ENCODE data around the gene MLXIP. TPM values are rescaled to one million over a fixed set of nuclear protein-coding genes. Genes with fewer than 3 reads are reported as not detected.

MLXIP gene
- total and polyA plus RNA-seq, 9 of the 15 experiments (the other 6 are each of a cell fraction or from before 2014, with no cell fraction given) = 2.2 to 66.3 (median 18.1) TPM

DNA sequence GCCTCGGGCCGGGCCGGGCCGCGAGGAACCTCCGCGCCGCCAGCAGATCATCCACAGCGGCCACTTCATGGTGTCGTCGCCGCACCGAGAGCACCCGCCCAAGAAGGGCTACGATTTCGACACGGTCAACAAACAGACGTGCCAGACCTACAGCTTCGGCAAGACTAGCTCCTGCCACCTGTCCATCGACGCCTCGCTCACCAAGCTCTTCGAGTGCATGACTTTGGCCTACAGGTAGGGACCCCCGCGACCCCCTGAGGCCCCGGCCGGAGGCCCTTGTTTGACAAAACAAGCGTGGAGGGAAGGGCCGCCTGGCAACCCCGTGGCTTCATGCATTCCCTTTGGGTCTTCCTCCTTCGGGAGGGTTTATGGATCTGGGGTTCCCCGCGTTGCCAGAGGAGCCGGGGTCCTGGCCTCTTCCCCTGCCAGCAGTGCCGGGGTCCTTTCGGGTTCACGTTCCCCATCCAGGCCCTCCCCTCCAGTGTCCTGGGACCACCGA is 526 bp downstream of the MLXIP start (continued):
- TF ChIP-seq, protein P1, sequence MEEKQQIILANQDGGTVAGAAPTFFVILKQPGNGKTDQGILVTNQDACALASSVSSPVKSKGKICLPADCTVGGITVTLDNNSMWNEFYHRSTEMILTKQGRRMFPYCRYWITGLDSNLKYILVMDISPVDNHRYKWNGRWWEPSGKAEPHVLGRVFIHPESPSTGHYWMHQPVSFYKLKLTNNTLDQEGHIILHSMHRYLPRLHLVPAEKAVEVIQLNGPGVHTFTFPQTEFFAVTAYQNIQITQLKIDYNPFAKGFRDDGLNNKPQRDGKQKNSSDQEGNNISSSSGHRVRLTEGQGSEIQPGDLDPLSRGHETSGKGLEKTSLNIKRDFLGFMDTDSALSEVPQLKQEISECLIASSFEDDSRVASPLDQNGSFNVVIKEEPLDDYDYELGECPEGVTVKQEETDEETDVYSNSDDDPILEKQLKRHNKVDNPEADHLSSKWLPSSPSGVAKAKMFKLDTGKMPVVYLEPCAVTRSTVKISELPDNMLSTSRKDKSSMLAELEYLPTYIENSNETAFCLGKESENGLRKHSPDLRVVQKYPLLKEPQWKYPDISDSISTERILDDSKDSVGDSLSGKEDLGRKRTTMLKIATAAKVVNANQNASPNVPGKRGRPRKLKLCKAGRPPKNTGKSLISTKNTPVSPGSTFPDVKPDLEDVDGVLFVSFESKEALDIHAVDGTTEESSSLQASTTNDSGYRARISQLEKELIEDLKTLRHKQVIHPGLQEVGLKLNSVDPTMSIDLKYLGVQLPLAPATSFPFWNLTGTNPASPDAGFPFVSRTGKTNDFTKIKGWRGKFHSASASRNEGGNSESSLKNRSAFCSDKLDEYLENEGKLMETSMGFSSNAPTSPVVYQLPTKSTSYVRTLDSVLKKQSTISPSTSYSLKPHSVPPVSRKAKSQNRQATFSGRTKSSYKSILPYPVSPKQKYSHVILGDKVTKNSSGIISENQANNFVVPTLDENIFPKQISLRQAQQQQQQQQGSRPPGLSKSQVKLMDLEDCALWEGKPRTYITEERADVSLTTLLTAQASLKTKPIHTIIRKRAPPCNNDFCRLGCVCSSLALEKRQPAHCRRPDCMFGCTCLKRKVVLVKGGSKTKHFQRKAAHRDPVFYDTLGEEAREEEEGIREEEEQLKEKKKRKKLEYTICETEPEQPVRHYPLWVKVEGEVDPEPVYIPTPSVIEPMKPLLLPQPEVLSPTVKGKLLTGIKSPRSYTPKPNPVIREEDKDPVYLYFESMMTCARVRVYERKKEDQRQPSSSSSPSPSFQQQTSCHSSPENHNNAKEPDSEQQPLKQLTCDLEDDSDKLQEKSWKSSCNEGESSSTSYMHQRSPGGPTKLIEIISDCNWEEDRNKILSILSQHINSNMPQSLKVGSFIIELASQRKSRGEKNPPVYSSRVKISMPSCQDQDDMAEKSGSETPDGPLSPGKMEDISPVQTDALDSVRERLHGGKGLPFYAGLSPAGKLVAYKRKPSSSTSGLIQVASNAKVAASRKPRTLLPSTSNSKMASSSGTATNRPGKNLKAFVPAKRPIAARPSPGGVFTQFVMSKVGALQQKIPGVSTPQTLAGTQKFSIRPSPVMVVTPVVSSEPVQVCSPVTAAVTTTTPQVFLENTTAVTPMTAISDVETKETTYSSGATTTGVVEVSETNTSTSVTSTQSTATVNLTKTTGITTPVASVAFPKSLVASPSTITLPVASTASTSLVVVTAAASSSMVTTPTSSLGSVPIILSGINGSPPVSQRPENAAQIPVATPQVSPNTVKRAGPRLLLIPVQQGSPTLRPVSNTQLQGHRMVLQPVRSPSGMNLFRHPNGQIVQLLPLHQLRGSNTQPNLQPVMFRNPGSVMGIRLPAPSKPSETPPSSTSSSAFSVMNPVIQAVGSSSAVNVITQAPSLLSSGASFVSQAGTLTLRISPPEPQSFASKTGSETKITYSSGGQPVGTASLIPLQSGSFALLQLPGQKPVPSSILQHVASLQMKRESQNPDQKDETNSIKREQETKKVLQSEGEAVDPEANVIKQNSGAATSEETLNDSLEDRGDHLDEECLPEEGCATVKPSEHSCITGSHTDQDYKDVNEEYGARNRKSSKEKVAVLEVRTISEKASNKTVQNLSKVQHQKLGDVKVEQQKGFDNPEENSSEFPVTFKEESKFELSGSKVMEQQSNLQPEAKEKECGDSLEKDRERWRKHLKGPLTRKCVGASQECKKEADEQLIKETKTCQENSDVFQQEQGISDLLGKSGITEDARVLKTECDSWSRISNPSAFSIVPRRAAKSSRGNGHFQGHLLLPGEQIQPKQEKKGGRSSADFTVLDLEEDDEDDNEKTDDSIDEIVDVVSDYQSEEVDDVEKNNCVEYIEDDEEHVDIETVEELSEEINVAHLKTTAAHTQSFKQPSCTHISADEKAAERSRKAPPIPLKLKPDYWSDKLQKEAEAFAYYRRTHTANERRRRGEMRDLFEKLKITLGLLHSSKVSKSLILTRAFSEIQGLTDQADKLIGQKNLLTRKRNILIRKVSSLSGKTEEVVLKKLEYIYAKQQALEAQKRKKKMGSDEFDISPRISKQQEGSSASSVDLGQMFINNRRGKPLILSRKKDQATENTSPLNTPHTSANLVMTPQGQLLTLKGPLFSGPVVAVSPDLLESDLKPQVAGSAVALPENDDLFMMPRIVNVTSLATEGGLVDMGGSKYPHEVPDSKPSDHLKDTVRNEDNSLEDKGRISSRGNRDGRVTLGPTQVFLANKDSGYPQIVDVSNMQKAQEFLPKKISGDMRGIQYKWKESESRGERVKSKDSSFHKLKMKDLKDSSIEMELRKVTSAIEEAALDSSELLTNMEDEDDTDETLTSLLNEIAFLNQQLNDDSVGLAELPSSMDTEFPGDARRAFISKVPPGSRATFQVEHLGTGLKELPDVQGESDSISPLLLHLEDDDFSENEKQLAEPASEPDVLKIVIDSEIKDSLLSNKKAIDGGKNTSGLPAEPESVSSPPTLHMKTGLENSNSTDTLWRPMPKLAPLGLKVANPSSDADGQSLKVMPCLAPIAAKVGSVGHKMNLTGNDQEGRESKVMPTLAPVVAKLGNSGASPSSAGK (IDR thresholded peaks at IDR 0.05) = peak; percentile 74; the same call in 1 of the 2 replicates
- TF ChIP-seq HNRNPLL (IDR thresholded peaks at IDR 0.05; ENCODE audit: low read depth, low read length, poor library complexity, severe bottlenecking) (no peak), TGIF2 (CRISPR knock-in tag; IDR thresholded peaks at IDR 0.05) (0 out of 2 replicates have a peak, but pooled peaks have one; percentile 31), L3MBTL2 (IDR thresholded peaks at IDR 0.05) (0 out of 2 replicates have a peak, but pooled peaks have one; percentile 10), PML (IDR thresholded peaks at IDR 0.05; ENCODE audit: low read length) (no peak), KAT7 (CRISPR knock-in tag; IDR thresholded peaks at IDR 0.05; ENCODE audit: borderline replicate concordance) (0 out of 2 replicates have a peak, but pooled peaks have one; percentile 56)
- TF ChIP-seq, protein P2, sequence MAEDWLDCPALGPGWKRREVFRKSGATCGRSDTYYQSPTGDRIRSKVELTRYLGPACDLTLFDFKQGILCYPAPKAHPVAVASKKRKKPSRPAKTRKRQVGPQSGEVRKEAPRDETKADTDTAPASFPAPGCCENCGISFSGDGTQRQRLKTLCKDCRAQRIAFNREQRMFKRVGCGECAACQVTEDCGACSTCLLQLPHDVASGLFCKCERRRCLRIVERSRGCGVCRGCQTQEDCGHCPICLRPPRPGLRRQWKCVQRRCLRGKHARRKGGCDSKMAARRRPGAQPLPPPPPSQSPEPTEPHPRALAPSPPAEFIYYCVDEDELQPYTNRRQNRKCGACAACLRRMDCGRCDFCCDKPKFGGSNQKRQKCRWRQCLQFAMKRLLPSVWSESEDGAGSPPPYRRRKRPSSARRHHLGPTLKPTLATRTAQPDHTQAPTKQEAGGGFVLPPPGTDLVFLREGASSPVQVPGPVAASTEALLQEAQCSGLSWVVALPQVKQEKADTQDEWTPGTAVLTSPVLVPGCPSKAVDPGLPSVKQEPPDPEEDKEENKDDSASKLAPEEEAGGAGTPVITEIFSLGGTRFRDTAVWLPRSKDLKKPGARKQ (CRISPR knock-in tag; IDR thresholded peaks at IDR 0.05) = no peak
- TF ChIP-seq, protein P3, sequence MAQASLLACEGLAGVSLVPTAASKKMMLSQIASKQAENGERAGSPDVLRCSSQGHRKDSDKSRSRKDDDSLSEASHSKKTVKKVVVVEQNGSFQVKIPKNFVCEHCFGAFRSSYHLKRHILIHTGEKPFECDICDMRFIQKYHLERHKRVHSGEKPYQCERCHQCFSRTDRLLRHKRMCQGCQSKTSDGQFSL (CRISPR knock-in tag; IDR thresholded peaks at IDR 0.05) = 0 out of 2 replicates have a peak, but pooled peaks have one; percentile 25
- TF ChIP-seq, protein P3 (tag; IDR thresholded peaks at IDR 0.05) = no peak
- TF ChIP-seq, protein P4, sequence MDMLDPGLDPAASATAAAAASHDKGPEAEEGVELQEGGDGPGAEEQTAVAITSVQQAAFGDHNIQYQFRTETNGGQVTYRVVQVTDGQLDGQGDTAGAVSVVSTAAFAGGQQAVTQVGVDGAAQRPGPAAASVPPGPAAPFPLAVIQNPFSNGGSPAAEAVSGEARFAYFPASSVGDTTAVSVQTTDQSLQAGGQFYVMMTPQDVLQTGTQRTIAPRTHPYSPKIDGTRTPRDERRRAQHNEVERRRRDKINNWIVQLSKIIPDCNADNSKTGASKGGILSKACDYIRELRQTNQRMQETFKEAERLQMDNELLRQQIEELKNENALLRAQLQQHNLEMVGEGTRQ (CRISPR knock-in tag; IDR thresholded peaks at IDR 0.05) = no peak

All from K562 (cell line).